ENCODE data around the gene PREX1.
"Not testable (repeated sequence)": the region's sequence is repeated elsewhere in the genome, so short reads cannot be mapped to it uniquely, and the experiment has no call there.

PREX1 gene

DNA sequence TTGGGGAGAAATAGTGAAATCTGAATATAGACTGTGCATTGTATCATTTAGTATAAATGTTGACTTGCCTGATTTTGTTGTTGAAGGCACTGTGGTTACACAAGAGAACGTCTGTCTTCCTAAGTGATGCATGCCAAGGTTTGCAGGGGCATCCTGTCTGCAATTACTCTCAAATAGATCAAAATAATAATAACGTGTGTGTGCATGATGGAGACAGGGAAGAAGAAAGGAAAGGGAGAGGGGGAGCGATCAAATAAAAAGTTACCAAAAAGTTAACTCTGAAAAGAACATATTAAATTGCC, 14.4 kb downstream of the PREX1 start:
- no peaks in the 10 kb centered on the region for H3K9me3 ChIP-seq (ENCODE audit: control extremely low read depth in 1 of 5, control insufficient read depth in 4 of 5, insufficient read depth in 2 of 5, low read depth in 1 of 5, low read length in 4 of 5)
- no peak overlapping the region for H3K27ac ChIP-seq (ENCODE audit: insufficient read depth in 1 of 2, low read depth in 1 of 2, low read length in 2 of 2, poor library complexity in 1 of 2, severe bottlenecking in 2 of 2)
- H3K4me3 ChIP-seq (ENCODE audit: control insufficient read depth in 1 of 7, extremely low read depth in 1 of 7, insufficient read depth in 4 of 7, low read depth in 2 of 7, low read length in 6 of 7): no peak overlapping the region
- peaks cover 0 to 10% (median 9%) of the 10 kb centered on the region in 4 experiments for H3K36me3 ChIP-seq (ENCODE audit: control insufficient read depth in 4 of 4, insufficient read depth in 4 of 4, low read length in 3 of 4)
- no CpG with 5 or more reads among the region's 3 CpGs for WGBS (ENCODE audit: insufficient coverage)
- H3K27me3 ChIP-seq (replicated peaks in 2 of 5; ENCODE audit: control insufficient read depth in 4 of 5, insufficient read depth in 5 of 5, low read length in 4 of 5): no peaks in the 10 kb centered on the region
- CTCF ChIA-PET: interaction anchor here (1.3 to 2.0 kb wide), 5 partner anchors 10 to 156 kb away, joined by 3 to 8 read pairs (median 4); no protein-coding TSS in a partner anchor
- no peak for DNase-seq
- POLR2A ChIA-PET: interaction anchor here (0.6 to 1.3 kb wide), 2 partner anchors 26 to 99 kb away, joined by 3 to 5 read pairs; no protein-coding TSS in a partner anchor
- peaks cover 4 to 42% (median 33%) of the 10 kb centered on the region in 4 experiments for H3K4me1 ChIP-seq (ENCODE audit: control extremely low read depth in 1 of 4, control insufficient read depth in 4 of 4, insufficient read depth in 4 of 4, low read length in 3 of 4)

DNA sequence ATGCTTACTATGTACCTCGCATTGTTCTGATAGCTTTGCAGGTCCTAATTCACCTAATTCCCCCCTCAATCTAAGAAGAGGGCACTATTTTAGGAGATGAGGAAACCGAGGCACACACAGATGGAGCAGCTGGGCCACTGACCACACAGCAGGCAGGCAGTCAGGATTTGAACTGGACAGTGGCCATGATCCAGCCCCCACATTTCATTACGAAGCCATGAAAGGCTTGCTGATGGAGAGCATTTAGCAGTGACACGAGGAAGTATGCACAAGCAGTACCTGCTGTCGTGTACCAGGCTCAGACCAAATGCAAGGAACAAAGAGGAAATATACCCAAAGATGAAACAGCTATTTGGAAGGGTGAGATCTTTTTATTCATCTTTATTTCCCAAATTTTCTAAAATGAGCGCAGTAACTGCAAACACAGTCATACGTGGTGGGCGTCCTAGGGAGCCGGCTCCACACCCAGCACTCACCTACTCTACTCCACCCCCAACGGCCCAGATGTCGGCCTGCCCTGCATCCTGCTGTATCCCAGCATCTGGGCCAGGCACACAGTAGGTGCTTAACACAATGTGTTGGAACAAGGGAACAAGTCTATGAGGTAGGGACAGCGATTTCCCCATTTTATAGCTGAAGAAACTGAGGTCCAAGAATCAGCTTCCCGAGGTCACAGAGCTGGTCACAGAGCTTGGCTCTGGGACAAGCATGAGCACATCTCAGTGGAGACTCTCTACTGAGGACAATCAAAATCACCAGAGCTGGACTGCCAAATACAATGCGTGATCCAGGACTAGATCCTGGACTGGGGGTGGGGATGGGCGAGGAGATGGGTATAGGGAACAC, 15.0 kb downstream of the PREX1 start:
- H3K4me1 ChIP-seq (ENCODE audit: control extremely low read depth in 1 of 4, control insufficient read depth in 4 of 4, insufficient read depth in 4 of 4, low read length in 3 of 4): peaks cover 4 to 36% (median 27%) of the 10 kb centered on the region in 4 experiments
- H3K27me3 ChIP-seq (replicated peaks in 2 of 5; ENCODE audit: control insufficient read depth in 4 of 5, insufficient read depth in 5 of 5, low read length in 4 of 5): no peaks in the 10 kb centered on the region
- H3K27ac ChIP-seq (ENCODE audit: insufficient read depth in 1 of 2, low read depth in 1 of 2, low read length in 2 of 2, poor library complexity in 1 of 2, severe bottlenecking in 2 of 2): no peak overlapping the region
- no peaks in the 10 kb centered on the region for H3K9me3 ChIP-seq (ENCODE audit: control extremely low read depth in 1 of 5, control insufficient read depth in 4 of 5, insufficient read depth in 2 of 5, low read depth in 1 of 5, low read length in 4 of 5)
- ChIA-PET POLR2A (interaction anchor here (0.6 kb wide), 1 partner anchor 98 kb away, joined by 3 read pairs; no protein-coding TSS in a partner anchor), CTCF (interaction anchor here (1.2 to 2.0 kb wide), 5 partner anchors 10 to 155 kb away, joined by 3 to 8 read pairs (median 3); no protein-coding TSS in a partner anchor)
- no peak for DNase-seq
- H3K36me3 ChIP-seq (ENCODE audit: control insufficient read depth in 4 of 4, insufficient read depth in 4 of 4, low read length in 3 of 4): peaks cover 0 to 12% (median 9%) of the 10 kb centered on the region in 4 experiments
- 94% methylated on average over 9 of the region's 15 CpGs for WGBS (ENCODE audit: insufficient coverage)
- no peak overlapping the region for H3K4me3 ChIP-seq (ENCODE audit: control insufficient read depth in 1 of 7, extremely low read depth in 1 of 7, insufficient read depth in 4 of 7, low read depth in 2 of 7, low read length in 6 of 7)

DNA sequence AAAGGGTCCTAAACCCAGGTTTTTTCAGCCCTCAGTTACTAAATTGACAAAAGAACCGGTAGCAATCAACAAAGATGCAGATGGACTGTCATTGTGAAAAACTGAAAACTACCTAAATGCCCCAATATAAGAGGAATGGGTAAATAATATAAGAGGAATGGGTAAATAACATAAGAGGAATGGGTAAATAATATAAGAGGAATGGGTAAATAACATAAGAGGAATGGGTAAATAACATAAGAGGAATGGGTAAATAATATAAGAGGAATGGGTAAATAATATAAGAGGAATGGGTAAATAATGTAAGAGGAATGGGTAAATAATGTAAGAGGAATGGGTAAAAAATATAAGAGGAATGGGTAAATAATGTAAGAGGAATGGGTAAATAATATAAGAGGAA, 15.7 kb downstream of the PREX1 start:
- H3K27ac ChIP-seq (ENCODE audit: insufficient read depth in 1 of 2, low read depth in 1 of 2, low read length in 2 of 2, poor library complexity in 1 of 2, severe bottlenecking in 2 of 2); POLR2A ChIA-PET; H3K9me3 ChIP-seq (ENCODE audit: control extremely low read depth in 1 of 5, control insufficient read depth in 4 of 5, insufficient read depth in 2 of 5, low read depth in 1 of 5, low read length in 4 of 5); H3K27me3 ChIP-seq (replicated peaks in 2 of 5; ENCODE audit: control insufficient read depth in 4 of 5, insufficient read depth in 5 of 5, low read length in 4 of 5); DNase-seq; H3K4me3 ChIP-seq (ENCODE audit: control insufficient read depth in 1 of 7, extremely low read depth in 1 of 7, insufficient read depth in 4 of 7, low read depth in 2 of 7, low read length in 6 of 7): not testable (repeated sequence)
- CTCF ChIA-PET: interaction anchor here (1.0 to 2.0 kb wide), 5 partner anchors 12 to 154 kb away, joined by 3 to 8 read pairs (median 3); no protein-coding TSS in a partner anchor
- H3K4me1 ChIP-seq (ENCODE audit: control extremely low read depth in 1 of 4, control insufficient read depth in 4 of 4, insufficient read depth in 4 of 4, low read length in 3 of 4): peaks cover 0 to 32% (median 23%) of the 10 kb centered on the region in 4 experiments
- WGBS (ENCODE audit: insufficient coverage): no CpG with 5 or more reads among the region's 1 CpG
- peaks cover 0 to 16% (median 10%) of the 10 kb centered on the region in 4 experiments for H3K36me3 ChIP-seq (ENCODE audit: control insufficient read depth in 4 of 4, insufficient read depth in 4 of 4, low read length in 3 of 4)

DNA sequence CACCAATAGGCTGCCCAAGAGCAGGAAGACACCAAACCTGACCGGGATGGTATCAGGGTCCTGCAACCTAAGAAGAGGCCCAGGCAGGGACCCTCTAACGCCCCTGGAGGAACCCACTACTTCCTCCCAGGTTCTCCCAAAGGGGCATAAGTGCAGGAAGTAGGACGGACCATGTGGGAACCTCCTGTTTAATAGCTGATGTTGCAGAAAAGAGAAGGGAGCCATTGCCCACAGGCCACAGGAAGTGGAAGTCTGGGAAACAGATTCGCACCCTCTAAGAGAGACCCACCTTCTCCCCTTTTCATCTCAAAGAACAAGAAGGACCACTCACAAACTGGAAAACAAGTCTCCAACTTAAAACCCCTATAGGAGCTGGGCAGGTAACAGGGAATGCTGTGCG, 18.1 kb downstream of the PREX1 start:
- CTCF ChIA-PET: interaction anchor here (1.0 to 1.3 kb wide), 3 partner anchors 9 to 152 kb away, joined by 4 to 6 read pairs (median 4); no protein-coding TSS in a partner anchor
- WGBS (ENCODE audit: insufficient coverage): 29% methylated on average over 4 of the region's 5 CpGs
- Histone ChIP-seq H3K4me3 (ENCODE audit: control insufficient read depth in 1 of 7, extremely low read depth in 1 of 7, insufficient read depth in 4 of 7, low read depth in 2 of 7, low read length in 6 of 7) (no peak overlapping the region), H3K27me3 (replicated peaks in 2 of 5; ENCODE audit: control insufficient read depth in 4 of 5, insufficient read depth in 5 of 5, low read length in 4 of 5) (no peaks in the 10 kb centered on the region), H3K27ac (ENCODE audit: insufficient read depth in 1 of 2, low read depth in 1 of 2, low read length in 2 of 2, poor library complexity in 1 of 2, severe bottlenecking in 2 of 2) (no peak overlapping the region), H3K9me3 (ENCODE audit: control extremely low read depth in 1 of 5, control insufficient read depth in 4 of 5, insufficient read depth in 2 of 5, low read depth in 1 of 5, low read length in 4 of 5) (peaks cover 0 to 12% (median 0%) of the 10 kb centered on the region in 5 experiments), H3K4me1 (ENCODE audit: control extremely low read depth in 1 of 4, control insufficient read depth in 4 of 4, insufficient read depth in 4 of 4, low read length in 3 of 4) (peaks cover 0 to 28% (median 23%) of the 10 kb centered on the region in 4 experiments), H3K36me3 (ENCODE audit: control insufficient read depth in 4 of 4, insufficient read depth in 4 of 4, low read length in 3 of 4) (peaks cover under 1 to 26% (median 7%) of the 10 kb centered on the region in 4 experiments)
- POLR2A ChIA-PET: interaction anchor here (1.0 kb wide), 1 partner anchor 112 kb away, joined by 3 read pairs; the partner anchor contains the start of gene ARFGEF2
- no peak for DNase-seq

DNA sequence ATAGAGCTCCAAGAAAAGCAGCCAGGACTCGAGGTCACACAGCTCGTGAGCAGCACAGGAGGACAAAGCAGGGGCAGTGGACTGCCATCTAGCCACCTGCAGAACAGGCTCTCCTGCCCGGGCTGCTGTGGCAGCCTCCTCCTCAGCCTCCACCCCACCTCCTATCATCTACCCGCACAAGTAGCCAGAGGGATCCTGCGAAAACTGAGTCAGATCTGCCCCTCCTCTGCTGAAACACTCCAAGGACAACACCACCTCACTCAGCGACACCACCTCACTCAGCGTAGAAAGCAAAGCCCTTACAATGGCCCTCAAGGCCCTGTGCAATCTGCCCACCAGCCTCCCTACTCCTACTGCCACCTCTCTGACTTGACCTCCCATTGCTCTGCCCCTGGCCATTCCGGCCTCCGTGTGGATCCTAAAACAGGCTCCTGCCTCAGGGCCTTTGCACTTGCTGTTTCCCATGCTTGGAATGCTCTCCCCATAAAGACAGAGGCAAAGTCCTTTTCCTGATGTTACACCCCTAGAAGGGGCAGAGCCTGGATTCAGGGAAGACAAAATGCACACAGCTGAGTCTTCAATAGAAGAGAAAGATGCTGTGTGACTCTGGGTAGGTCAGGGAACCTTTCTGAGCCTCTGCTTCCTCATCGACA, 19.3 kb downstream of the PREX1 start:
- Histone ChIP-seq H3K27me3 (replicated peaks in 2 of 5; ENCODE audit: control insufficient read depth in 4 of 5, insufficient read depth in 5 of 5, low read length in 4 of 5) (no peaks in the 10 kb centered on the region), H3K4me1 (ENCODE audit: control extremely low read depth in 1 of 4, control insufficient read depth in 4 of 4, insufficient read depth in 4 of 4, low read length in 3 of 4) (peaks cover 0 to 18% (median 15%) of the 10 kb centered on the region in 4 experiments), H3K36me3 (ENCODE audit: control insufficient read depth in 4 of 4, insufficient read depth in 4 of 4, low read length in 3 of 4) (peaks cover 4 to 34% (median 10%) of the 10 kb centered on the region in 4 experiments), H3K9me3 (ENCODE audit: control extremely low read depth in 1 of 5, control insufficient read depth in 4 of 5, insufficient read depth in 2 of 5, low read depth in 1 of 5, low read length in 4 of 5) (peaks cover 0 to 12% (median 0%) of the 10 kb centered on the region in 5 experiments), H3K27ac (ENCODE audit: insufficient read depth in 1 of 2, low read depth in 1 of 2, low read length in 2 of 2, poor library complexity in 1 of 2, severe bottlenecking in 2 of 2) (no peak overlapping the region), H3K4me3 (ENCODE audit: control insufficient read depth in 1 of 7, extremely low read depth in 1 of 7, insufficient read depth in 4 of 7, low read depth in 2 of 7, low read length in 6 of 7) (no peak overlapping the region)
- no peak for DNase-seq
- CTCF ChIA-PET: interaction anchor here (0.7 to 1.2 kb wide), 3 partner anchors 10 to 151 kb away, joined by 3 to 5 read pairs (median 4); no protein-coding TSS in a partner anchor
- 100% methylated on average over 10 of the region's 10 CpGs for WGBS (ENCODE audit: insufficient coverage)
- POLR2A ChIA-PET: interaction anchor here (0.6 kb wide), 1 partner anchor 71 kb away, joined by 3 read pairs; no protein-coding TSS in a partner anchor

DNA sequence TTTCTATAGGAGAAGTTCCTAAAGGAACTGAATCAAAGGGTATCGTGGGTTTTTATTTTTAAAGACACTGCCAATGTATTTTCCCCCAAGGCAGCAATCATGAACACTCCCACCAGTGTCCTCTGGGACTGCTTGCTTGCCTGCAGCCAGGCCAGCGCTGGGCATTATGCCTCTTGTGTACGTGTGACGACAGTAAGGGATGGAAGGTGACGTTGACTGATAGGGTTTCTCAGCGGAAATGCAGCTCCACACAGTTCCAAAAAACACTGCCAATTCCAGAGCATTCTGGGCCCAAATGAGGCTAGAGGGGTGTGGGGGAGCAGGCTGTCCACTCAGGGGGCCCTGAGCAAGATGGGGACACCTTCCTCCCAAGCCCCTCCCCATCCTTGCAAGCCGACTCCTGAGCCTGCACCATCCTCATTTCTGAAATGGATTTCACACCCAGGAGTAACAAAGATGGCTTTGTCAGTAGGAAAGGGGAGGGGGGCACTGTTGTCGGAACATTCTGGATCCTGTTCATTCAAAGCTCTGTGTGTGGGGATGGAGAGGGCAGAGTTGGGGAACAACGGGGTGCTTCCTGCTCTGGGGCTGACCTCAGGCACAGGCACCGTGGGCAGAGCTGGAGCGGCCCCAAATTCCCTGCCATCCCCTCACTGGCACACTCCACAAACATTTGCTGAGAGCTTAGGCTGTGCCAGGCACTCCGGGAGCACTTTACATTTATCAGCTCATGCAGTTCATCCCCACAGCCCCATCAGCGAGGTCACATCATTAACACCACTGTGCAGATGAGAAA, 20.0 kb downstream of the PREX1 start:
- no peak overlapping the region for H3K4me3 ChIP-seq (ENCODE audit: control insufficient read depth in 1 of 7, extremely low read depth in 1 of 7, insufficient read depth in 4 of 7, low read depth in 2 of 7, low read length in 6 of 7)
- CTCF ChIA-PET: interaction anchor here (0.7 to 1.2 kb wide), 2 partner anchors 10 to 149 kb away, joined by 3 to 5 read pairs; no protein-coding TSS in a partner anchor
- DNase-seq: no peak
- peaks cover 0 to 12% (median 0%) of the 10 kb centered on the region in 5 experiments for H3K9me3 ChIP-seq (ENCODE audit: control extremely low read depth in 1 of 5, control insufficient read depth in 4 of 5, insufficient read depth in 2 of 5, low read depth in 1 of 5, low read length in 4 of 5)
- peaks cover 0 to 15% (median 10%) of the 10 kb centered on the region in 4 experiments for H3K4me1 ChIP-seq (ENCODE audit: control extremely low read depth in 1 of 4, control insufficient read depth in 4 of 4, insufficient read depth in 4 of 4, low read length in 3 of 4)
- no peaks in the 10 kb centered on the region for H3K27me3 ChIP-seq (replicated peaks in 2 of 5; ENCODE audit: control insufficient read depth in 4 of 5, insufficient read depth in 5 of 5, low read length in 4 of 5)
- POLR2A ChIA-PET: interaction anchor here (0.6 kb wide), 1 partner anchor 72 kb away, joined by 3 read pairs; no protein-coding TSS in a partner anchor
- H3K36me3 ChIP-seq (ENCODE audit: control insufficient read depth in 4 of 4, insufficient read depth in 4 of 4, low read length in 3 of 4): peaks cover 4 to 34% (median 10%) of the 10 kb centered on the region in 4 experiments
- 93% methylated on average over 10 of the region's 13 CpGs for WGBS (ENCODE audit: insufficient coverage)
- H3K27ac ChIP-seq (ENCODE audit: insufficient read depth in 1 of 2, low read depth in 1 of 2, low read length in 2 of 2, poor library complexity in 1 of 2, severe bottlenecking in 2 of 2): no peak overlapping the region

All from common myeloid progenitor, CD34-positive (primary cell).